Suppressor macrophage (primary cell): ENCODE measurements around the gene C1orf52.

Experiments
- DNase-seq, 4 experiments: peaks; one replicate each; pipeline ENCODE4 v3.0.0-alpha.2; 2020 to 2022
- total RNA-seq, 17 experiments: gene quantifications; one replicate each; lab custom pipeline; 2026; ENCODE audit warnings: mixed read lengths in 6 of 17, inconsistent platforms in 3 of 17; lab: John Stamatoyannopoulos, UW

Gene C1orf52
- 11.6 to 19.8 (median 15.1) reads per million in 17 experiments for total RNA-seq

- peak; percentile 95 to 98 (median 98) for DNase-seq
Observed at GRCh38 chr1:85259118-85259911, at the start of gene C1orf52. Gene C1orf52 (minus strand): TSS chr1:85259662. CDS start chr1:85259633, 29 bp downstream.

GRCh38 chr1:85308833-85309350, 49.4 kb upstream of the C1orf52 start:
- DNase-seq, result no peak

DNA sequence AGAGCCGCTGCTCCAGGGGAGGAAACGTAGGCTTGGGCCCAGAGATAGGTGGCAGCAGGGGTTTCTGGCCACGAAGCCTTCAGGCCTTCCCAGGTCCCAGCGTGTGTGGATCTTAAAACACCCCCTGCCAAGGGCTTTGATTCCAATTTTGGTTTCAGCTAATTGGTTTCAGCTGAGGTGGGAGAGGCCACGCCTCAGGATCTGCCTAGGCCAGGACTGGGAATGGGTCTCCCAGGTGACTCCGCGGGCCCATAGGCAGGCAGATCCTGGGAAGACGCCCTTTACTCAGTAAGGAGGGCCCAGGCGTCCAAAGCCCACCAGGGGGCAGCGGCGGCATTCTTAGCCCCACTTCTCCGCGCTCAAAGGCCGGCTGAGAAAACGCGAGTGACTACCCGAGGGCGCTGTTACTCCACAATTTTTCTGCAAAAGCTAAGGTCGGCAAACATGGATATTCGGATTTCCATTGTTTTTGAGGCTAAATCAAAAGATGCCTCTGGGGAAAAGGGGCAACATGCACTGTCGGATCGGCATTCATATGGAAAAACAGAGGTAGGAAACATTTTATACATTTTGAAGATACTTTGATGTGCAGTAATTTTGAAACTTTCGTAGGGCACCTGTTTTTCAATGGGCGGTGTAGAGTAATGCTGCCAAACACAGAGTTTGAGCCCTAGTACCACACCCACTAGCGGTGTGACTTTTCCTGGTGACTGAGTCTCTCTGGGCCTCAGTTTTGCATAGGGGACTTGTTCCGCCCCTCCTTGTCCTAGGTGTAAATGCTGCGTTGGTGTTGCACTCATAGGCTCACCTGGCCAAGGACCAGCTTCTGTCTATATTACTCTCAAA, 48.7 kb upstream of the C1orf52 start:
- peak; percentile 56 to 78 (median 62) for DNase-seq

DNA sequence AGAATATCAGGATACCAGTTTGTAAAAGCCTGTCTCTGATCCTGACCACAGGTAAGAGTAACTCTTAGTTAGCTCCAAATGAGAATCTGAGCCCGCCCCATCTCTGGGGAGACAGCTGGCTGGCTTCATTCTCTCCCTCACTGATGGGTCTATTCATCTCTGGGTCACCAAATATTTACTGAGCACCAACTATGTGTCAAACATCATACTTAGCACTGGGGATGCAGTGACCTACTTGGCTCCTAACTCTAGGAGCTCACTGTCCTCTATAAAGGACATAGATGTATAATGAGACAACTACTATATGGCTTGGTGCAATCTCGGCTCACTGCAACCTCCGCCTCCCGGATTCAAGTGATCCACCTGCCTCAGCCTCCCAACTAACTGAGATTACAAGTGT, 46.8 kb upstream of the C1orf52 start:
- no peak for DNase-seq

DNA sequence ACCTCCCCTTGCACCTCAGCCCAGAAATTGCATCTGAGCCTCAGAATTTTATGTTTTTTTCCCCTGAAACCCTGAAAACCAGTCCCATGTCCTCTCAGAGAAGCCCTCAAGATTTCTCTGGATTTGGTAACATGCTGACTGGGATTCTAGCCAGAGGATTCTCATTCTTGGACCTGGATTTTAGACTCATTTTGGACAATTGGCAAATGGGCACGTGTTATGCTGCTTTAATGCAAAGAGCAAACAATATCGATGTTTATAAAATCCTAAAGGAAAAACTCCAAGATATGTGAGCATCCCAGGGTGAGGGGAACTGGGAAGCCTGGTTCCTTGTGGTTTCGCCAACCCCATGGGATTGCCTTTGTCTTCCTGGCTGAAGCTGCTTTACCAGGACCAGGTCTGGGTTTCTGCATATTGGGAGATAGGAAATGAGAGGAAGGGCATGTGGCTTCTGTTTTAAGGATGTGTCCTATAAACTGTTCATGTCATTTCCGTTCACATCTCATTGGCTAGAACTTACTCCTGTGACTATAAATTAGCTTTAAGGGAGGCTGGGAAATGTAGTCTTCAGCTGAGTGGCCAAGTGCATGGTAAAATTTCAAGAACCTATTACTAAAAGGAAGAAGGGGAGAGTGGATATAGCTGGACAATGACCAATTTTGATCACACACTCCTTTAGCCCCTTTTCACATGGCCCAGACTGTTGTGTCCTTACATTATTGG, 44.1 kb upstream of the C1orf52 start:
- no peak for DNase-seq

DNA sequence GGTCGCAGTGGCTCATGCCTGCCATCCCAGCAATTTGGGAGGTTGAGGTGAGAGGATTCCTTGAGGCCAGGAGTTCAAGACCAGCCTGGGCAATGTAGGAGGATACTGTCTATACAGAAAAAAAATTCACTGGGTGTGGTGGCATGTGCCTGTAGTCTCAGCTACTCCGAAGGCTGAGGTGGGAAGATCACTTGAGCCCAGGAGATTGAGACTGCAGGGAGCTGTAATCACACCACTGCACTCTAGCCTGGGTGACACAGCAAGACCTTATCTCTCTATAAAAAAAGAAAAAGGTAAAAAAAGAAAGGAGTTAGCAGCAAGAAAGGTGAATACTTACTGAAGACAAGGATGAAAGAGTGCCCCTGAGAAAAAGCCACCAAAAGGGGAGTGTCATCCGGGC, 40.7 kb upstream of the C1orf52 start:
- DNase-seq, result no peak

DNA sequence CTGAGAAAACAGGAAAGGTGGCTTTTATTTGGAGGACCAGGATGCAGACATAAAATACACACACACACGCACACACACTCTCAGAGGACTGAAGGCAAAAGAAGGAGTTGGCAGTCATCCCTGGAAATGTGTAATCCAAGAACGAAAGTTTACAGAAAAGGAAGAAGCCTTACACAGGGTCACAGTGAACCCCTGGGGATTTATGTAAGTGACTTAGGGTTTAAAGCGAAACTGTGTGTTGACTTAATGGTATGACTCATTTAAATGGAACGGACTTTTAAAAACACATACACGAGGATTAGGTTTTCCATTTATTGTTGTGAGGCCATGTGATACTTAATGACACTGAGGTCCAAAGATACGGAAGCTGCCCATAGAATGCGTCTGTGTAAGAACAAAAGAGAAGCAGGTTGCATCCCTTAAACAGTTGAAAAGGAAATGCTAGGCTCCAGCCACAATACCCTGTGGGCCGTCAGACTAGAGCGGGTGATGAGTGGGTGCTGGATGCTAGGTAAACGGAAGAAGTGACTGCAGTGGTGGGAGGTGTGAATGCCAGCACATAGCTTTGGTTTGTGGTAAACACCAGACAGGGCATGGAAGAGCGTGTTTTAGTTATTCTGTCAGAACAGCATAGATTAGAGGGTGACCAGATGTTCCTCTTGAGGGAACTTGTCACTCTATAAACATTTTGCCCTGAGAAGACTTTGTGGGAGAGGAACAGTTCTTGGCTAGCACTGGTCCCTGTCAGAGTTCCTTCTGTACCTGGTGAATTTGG, 38.6 kb upstream of the C1orf52 start:
- DNase-seq, result no peak

DNA sequence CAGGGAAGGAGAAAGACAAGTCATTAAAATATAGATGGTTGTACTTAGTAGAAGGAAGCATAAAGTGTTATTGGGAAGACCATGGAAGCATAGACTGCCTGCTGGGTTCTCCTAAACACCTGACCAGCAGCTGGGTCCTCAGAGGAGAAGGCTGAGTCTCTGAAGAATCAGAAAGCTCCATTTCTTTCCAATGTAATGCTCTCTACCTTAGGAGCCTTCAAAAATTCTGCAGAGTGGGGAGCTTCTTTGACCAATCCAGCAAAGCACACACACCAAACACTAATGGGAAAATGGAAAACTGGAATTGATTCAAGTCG, 38.0 kb upstream of the C1orf52 start:
- DNase-seq, result no peak

DNA sequence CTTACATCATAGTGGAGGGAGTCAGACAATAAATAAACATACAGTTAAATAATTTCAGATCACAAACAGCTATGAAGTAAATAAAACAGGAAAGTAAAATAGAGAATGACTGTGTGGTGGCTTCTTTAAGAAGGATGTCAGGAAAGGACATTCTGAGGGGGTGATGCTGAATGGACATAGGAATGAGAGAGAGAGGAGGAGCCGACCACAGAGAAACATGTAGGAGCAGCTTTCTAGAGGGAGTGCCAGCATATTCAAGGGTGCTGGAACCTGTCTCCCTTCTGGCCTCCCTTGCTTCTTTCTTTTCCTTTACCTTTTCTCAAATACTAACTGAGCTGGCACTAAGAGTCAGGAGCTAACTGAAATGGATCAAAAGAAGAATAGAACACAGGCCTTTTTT, 37.5 kb upstream of the C1orf52 start:
- no peak for DNase-seq

- no peak for DNase-seq
Observed at GRCh38 chr1:85295654-85296053, 36.2 kb upstream of the C1orf52 start.

DNA sequence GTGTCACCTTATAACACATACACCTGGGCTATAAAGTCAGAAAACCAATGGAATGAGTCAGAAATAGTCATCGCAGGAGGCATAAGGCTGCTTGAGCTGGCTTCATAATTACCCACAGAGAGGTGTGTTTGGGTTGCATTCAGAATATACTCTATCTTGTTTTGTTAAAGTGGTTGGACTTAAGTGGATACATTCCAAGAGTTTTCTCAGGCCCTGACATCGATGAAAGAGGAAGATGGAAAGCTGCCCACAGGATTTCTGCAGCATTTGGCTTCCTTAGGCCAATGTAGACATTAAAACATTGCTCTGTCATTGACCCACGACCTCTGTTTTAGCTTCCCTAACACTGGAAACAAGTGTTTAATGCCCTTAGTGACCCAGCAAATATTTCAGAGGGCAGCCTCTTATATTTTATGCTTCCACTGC, 35.6 kb upstream of the C1orf52 start:
- no peak for DNase-seq

DNA sequence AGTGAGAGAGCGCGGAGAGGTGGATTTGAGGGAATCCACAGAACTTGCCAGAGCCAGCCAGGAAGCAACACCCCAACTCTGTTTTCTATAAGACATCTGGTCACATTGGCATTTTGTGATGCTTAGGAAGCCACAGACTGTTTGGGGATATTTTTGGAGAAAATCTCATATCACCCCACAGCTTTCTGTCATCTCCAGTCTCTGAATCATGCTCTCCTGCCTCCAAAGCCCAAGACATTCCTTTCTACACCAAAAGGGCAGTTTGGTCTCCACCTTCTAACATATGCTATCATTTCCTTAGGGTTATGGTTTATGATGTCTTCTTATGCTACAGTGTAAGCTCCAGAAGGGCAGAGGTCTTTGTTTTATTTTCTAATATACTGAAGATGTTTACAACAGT, 31.4 kb upstream of the C1orf52 start:
- no peak for DNase-seq

DNA sequence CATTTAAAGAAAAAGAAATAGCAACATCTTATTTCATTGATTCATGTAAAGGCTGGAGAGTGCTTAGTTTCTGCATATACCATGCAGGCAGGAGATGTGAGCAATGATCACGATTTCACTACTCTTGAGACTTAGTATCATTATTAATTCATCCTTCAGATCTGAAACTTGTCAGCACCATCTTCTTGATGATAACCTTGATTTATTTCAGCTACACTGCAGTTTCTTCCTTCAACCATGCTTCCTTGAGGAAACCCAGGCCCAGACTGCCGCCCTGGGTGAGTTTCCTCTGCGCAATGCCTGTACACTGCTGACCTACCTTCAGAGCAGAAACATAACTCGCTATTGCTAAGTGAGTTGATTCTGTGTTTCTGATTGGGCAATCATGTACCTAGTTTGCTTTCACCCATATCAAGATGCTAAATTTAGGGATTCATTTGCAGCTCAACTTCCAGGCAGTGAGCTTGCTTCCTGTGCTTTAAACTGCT, 30.4 kb upstream of the C1orf52 start:
- no peak for DNase-seq

- DNase-seq, result peak in 3 of 4 experiments; percentile 12 to 38 (median 33)
Observed at GRCh38 chr1:85289207-85289847, 29.9 kb upstream of the C1orf52 start.

DNA sequence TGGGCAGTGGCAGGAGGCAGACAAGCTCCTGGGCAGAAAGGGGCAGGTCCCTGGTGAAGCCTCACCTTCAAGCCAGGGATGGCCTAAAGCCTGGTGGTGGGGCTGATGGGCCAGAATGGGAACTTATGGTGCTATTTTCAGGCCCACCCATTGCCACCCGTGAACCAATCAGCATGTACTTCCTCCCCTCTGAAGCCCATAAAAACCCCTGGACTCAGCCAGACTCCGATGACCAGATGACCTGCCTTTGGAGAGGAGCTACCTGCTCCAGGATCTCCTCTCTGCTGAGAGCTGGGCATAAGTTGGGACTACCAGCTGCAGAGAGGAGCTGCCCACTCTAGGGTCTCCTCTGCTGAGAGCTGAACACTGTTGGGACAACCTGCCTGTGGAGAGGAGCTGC, 24.7 kb upstream of the C1orf52 start:
- DNase-seq, result no peak

DNA sequence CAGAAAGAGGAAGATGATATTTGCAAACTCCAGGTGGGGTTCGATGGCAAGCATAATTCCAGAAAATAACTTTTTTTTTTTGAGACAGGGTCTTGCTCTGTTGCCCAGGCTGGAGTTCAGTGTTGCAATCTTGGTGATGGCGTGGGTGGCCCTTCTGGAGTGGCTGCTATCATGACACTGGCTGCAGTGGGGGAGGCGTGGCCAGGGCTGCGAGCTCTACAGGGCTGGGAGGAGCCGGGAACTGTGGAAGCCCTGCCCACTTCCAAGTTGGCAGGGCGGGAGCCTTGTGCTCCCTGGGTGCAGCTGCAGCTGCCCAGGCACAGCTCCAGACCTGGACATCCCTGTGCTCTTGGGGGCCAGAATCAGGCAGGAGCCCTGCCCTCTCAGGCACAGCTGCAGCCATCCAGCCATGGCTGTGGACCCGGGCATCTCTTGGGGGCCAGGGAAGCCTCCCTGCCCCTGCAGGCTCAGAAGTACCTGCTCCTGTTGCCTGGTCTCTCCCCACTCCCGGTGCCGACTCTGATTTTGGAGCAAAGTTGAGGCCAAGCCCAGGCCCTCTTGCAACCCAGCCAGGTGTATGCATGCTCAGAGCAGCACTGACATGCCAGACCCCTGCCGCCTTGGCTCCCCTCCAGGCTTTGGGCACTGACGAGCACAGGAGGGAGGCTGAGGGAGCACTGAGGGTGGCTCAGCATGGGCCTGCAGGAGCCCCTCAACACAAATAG, 24.2 kb upstream of the C1orf52 start:
- DNase-seq, result no peak

GRCh38 chr1:85282424-85282823, 23.0 kb upstream of the C1orf52 start:
- no peak for DNase-seq

- no peak for DNase-seq
Observed at GRCh38 chr1:85280636-85281035, 21.2 kb upstream of the C1orf52 start.

DNA sequence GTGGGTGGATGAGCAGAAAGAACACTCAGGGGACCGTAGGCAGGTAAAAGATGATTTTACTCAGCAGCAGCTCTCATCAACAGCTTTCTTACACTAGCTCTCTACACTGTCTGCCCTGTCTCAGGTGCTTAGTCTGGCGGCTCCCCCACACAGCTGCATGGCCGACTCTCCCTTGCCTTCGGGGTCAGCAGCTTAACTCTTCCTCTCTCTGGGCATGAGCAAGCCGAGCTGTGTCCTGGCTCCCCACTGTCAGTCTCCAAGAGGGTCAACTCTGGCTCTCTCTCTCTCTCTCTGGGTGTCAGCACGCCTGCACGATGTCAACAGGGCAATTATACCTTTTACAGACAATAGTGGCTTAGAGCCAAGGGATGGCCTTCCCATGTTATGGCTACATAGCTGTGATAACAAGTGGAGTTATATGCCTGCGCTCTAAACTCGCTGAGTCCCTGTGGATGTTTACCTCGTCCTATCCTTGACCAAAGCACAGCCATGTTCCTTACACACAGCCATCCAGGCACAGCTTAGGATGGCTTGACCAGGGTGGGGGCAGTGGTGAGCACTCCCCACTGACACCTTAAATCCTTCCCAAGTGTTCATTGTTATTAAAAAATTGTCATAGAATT, 20.1 kb upstream of the C1orf52 start:
- DNase-seq, result no peak

GRCh38 chr1:85278853-85279314, 19.4 kb upstream of the C1orf52 start:
- DNase-seq, result peak; percentile 68 to 88 (median 82)
